Suprapubic skin (tissue), 4 donors: ENCODE results near the gene RNF223. TPM values are rescaled to one million over a fixed set of nuclear protein-coding genes. Genes with fewer than 3 reads are reported as not detected.
A peak's percentile ranks its signal among the peaks of the same experiment; 100 is the strongest.

Source experiments
- DNase-seq, 2 donors: peaks; one replicate each; pipeline ENCODE4 v3.0.0-alpha.2; 2019; ENCODE audit warnings: low spot score in 2 of 2
- H3K27ac ChIP-seq: fragments of 200-600 bp; sonication (generic); one replicate; pipeline ENCODE4 v1.5.1; 2019
- H3K27me3 ChIP-seq: fragments of 200-600 bp; sonication (generic); one replicate; pipeline ENCODE4 v1.5.1; 2019
- H3K36me3 ChIP-seq: fragments of 200-600 bp; sonication (generic); one replicate; pipeline ENCODE4 v1.5.1; 2019
- H3K4me1 ChIP-seq: fragments of 200-600 bp; sonication (generic); one replicate; pipeline ENCODE4 v1.5.1; 2019
- H3K4me3 ChIP-seq: fragments of 200-600 bp; sonication (generic); one replicate; pipeline ENCODE4 v1.5.1; 2019; ENCODE audit warnings: mild to moderate bottlenecking
- H3K9me3 ChIP-seq: fragments of 200-600 bp; sonication (generic); one replicate; pipeline ENCODE4 v1.5.1; 2019
- CTCF ChIP-seq, 2 donors: fragments of 200-600 bp in 1 of 2; fragments of 450-650 bp in 1 of 2; sonication (generic) in 1 of 2; IDR thresholded peaks; one replicate each; pipeline ENCODE4 v1.5.1; 2016 to 2019; ENCODE audit warnings: antibody characterized with exemption in 2 of 2, mild to moderate bottlenecking in 1 of 2, moderate library complexity in 1 of 2
- EP300 ChIP-seq: sonication (generic); formaldehyde crosslinking; IDR thresholded peaks from one replicate; pipeline ENCODE4 v1.6.1; 2017; ENCODE audit warnings: antibody characterized with exemption
- POLR2A ChIP-seq, 2 donors: fragments of 450-650 bp; IDR thresholded peaks; one replicate each; pipeline ENCODE4 v1.6.1; 2017; ENCODE audit warnings: antibody characterized with exemption in 2 of 2, mild to moderate bottlenecking in 2 of 2, moderate library complexity in 2 of 2
- POLR2AphosphoS5 ChIP-seq, 3 donors: sonication (generic); formaldehyde crosslinking; IDR thresholded peaks; one replicate each; pipeline ENCODE4 v1.6.1; 2017; ENCODE audit warnings: antibody characterized with exemption in 3 of 3
- WGBS: methylation state at CpG from one replicate; pipeline ENCODE4 v1.1.5; 2018; 5-methylcytosine and 5-hydroxymethylcytosine counted together
- total RNA-seq, 4 donors: library from RNA; depleted of rRNA; stranded (reverse); fragments of >200 nt; gene quantifications; one replicate each; pipeline ENCODE4 v1.1.0, GENCODE V29; 2016

Gene RNF223
- total RNA-seq, 4 donors from 2014 or later: 1.8 to 4.9 (median 4.8) TPM

DNA sequence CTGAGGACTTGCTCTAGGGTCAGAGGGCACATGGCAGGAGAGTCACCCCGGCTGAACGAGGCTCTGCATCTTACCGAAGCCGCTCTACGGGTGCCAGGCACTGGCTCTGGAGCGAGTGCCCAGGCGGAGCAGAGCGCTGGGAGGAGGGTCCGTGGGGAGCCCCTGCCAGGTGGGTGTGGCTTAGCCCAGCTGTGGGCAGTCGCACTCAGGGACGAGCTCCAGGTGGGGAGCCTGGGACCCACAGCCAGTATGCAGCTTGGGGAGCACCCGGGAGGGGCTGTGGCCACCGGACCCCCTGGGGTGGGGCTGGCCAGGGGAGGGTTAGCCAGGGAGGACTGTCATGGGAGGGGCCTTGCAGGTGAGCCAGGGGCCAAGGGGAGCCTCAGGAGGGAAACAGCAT, 50.4 kb downstream of the RNF223 start:
- Histone ChIP-seq H3K4me1 (peaks cover 68% of the 10 kb centered on the region), H3K9me3 (no peaks in the 10 kb centered on the region), H3K36me3 (no peaks in the 10 kb centered on the region), H3K27ac (no peak overlapping the region), H3K27me3 (no peaks in the 10 kb centered on the region), H3K4me3 (no peak overlapping the region)
- DNase-seq: no peak
- 53% methylated on average over 3 of the region's 13 CpGs for WGBS
- TF ChIP-seq POLR2AphosphoS5 (IDR thresholded peaks at IDR 0.05) (no peak), POLR2A (IDR thresholded peaks at IDR 0.05) (no peak), CTCF (IDR thresholded peaks at IDR 0.05) (no peak), EP300 (no peak)

DNA sequence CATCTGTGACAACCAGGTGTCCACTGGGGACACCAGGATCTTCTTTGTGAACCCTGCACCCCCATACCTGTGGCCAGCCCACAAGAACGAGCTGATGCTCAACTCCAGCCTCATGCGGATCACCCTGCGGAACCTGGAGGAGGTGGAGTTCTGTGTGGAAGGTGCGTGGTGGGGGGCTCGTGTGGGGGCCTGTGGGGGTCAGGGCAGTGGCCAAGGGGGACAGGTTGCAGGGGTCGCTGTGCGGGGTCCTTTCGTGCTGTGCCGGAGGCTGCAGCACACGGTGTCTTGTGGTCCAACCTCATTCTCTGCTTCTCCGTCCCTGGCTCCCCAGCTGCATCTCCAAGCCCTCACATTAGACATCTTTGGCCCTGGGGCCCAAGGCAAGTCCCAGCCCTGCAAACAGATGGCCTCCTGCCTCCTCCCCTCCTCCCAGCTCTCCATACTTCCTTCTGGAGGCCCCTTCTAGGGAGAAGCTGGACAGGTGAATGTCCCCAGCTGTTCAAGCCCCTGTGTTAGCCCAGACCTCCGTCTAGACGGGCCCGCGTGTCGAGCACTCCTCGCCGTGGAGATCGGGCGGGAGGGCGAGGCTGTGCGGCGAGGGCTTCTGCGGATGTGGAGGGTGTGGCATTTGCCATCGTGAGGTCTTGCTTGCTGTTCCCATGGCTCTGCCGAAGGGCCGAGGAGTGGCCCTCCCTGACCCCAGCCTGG, 51.6 kb downstream of the RNF223 start:
- Histone ChIP-seq H3K9me3 (no peaks in the 10 kb centered on the region), H3K4me1 (peaks cover 68% of the 10 kb centered on the region), H3K36me3 (no peaks in the 10 kb centered on the region), H3K27me3 (no peaks in the 10 kb centered on the region), H3K4me3 (no peak overlapping the region), H3K27ac (no peak overlapping the region)
- TF ChIP-seq POLR2A (IDR thresholded peaks at IDR 0.05) (no peak), CTCF (IDR thresholded peaks at IDR 0.05) (no peak)
- DNase-seq: no peak
- WGBS: 79% methylated on average over 20 of the region's 27 CpGs

DNA sequence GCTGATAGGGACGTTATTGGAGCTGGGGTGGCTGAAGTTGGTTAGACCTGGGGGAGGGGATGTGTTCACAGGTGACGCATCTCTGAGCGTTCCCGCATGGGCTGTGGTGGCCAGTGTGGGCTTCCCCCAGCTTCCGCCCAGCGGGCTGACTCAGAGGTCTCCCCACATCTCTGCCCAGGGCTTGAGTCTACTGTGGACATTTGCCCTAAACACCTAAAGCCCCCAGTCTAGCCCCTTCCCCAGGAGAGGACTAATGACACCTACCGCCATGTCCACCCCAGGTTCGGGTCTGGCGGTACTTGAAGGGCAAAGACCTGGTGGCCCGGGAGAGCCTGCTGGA, 52.2 kb downstream of the RNF223 start:
- TF ChIP-seq POLR2AphosphoS5 (IDR thresholded peaks at IDR 0.05): no peak
- TF ChIP-seq EP300: no peak
- TF ChIP-seq POLR2A (IDR thresholded peaks at IDR 0.05): no peak
- TF ChIP-seq CTCF (IDR thresholded peaks at IDR 0.05): no peak
- no peak for DNase-seq
- WGBS: 100% methylated on average over 3 of the region's 10 CpGs
- Histone ChIP-seq H3K27me3 (no peaks in the 10 kb centered on the region), H3K4me3 (peak overlapping the region; percentile 75), H3K27ac (no peak overlapping the region), H3K4me1 (peaks cover 66% of the 10 kb centered on the region), H3K36me3 (no peaks in the 10 kb centered on the region), H3K9me3 (no peaks in the 10 kb centered on the region)

DNA sequence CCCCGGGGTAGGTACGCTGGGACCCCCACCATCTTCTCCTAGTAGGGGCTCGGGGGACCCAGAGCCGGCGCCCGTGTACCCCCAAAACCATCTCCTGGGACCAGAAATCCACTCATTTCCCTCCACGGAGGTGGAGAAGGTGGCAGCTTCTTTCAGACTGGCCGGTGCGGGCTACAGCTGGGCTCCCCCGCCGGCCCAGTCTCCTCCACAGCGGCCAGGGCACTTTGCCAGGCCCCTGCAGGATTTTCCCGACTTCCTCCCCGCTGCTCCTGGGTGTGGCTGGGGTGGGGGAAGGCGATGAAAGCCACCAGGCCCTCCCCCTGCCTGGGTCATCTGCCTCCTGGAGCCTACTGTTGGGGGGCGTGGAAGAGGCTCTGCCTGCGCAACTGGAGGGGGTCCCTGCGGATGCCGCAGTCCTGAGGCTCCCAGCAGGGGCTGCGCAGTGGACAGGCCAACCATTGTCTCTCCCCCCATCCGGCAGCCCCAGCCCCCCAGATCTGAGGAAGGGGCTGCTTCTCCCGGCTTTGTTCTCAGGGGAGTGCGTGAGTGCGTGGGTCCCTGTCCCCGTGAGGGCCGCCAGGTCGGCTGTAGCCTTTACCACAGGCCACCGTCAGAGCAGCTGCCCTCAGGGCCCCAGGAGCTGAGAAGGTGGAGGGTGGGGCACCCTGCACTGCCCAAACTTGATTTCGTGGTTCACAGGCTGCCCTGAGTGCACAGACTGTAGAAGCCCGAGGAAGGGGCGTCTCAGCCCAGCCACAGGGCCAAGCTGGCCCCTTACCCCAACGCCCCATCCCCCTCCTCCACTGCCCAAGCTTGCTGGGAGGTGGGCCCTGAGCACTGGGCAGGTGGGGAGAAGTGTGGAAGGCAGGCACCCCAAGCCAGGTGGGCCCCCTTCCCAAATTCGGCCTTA, 52.8 kb downstream of the RNF223 start:
- no CpG with 5 or more reads among the region's 33 CpGs for WGBS
- no peaks in the 10 kb centered on the region for H3K36me3 ChIP-seq
- H3K4me3 ChIP-seq: peak overlapping the region; percentile 75
- no peaks in the 10 kb centered on the region for H3K27me3 ChIP-seq
- no peaks in the 10 kb centered on the region for H3K9me3 ChIP-seq
- H3K4me1 ChIP-seq: peaks cover 59% of the 10 kb centered on the region
- H3K27ac ChIP-seq: no peak overlapping the region
- no peak for DNase-seq
- TF ChIP-seq CTCF (IDR thresholded peaks at IDR 0.05): no peak
- TF ChIP-seq EP300: no peak
- TF ChIP-seq POLR2AphosphoS5 (IDR thresholded peaks at IDR 0.05): no peak
- TF ChIP-seq POLR2A (IDR thresholded peaks at IDR 0.05): no peak

Other genes with a start within 250 kb of the RNF223 start
- gene SAMD11, start 150.4 kb downstream of the RNF223 start, total RNA-seq: 1 to 10 TPM in 2 of 4 donors, under 1 TPM in 1, not detected in 1; 0.85 to 2.0 (median 1.5) TPM
- gene NOC2L, start 115.0 kb downstream of the RNF223 start, total RNA-seq: 10 to 100 TPM; 45.6 to 61.9 (median 56.3) TPM
- 10 to 100 TPM in 3 of 4 donors, 1 to 10 TPM in 1; 9.7 to 38.3 (median 17.0) TPM for gene KLHL17, start 113.7 kb downstream of the RNF223 start, total RNA-seq
- gene PLEKHN1, start 107.8 kb downstream of the RNF223 start, total RNA-seq: 10 to 100 TPM; 36.1 to 69.0 (median 48.4) TPM
- gene PERM1, start 92.2 kb downstream of the RNF223 start, total RNA-seq: under 1 TPM; 0.24 to 0.93 (median 0.44) TPM
- 10 to 100 TPM; 12.7 to 34.8 (median 31.6) TPM for gene HES4, start 74.2 kb downstream of the RNF223 start, total RNA-seq
- gene ISG15, start 60.8 kb downstream of the RNF223 start, total RNA-seq: 10 to 100 TPM in 1 of 4 donors, 1 to 10 TPM in 3; 5.4 to 10.1 (median 7.9) TPM
- 10 to 100 TPM; 50.6 to 84.8 (median 71.1) TPM for gene AGRN, start 54.2 kb downstream of the RNF223 start, total RNA-seq
- gene C1orf159, start 41.8 kb upstream of the RNF223 start, total RNA-seq: 10 to 100 TPM; 12.8 to 48.4 (median 19.7) TPM
- gene TTLL10, start 99.6 kb upstream of the RNF223 start, total RNA-seq: not detected
- 10 to 100 TPM; 24.4 to 62.1 (median 33.5) TPM for gene TNFRSF18, start 132.3 kb upstream of the RNF223 start, total RNA-seq
- gene TNFRSF4, start 139.8 kb upstream of the RNF223 start, total RNA-seq: 1 to 10 TPM in 1 of 4 donors, under 1 TPM in 2, not detected in 1; 0.42 to 1.4 (median 0.72) TPM
- 10 to 100 TPM; 57.5 to 87.6 (median 73.1) TPM for gene SDF4, start 157.7 kb upstream of the RNF223 start, total RNA-seq
- 10 to 100 TPM in 3 of 4 donors, 1 to 10 TPM in 1; 9.3 to 24.4 (median 16.4) TPM for gene B3GALT6, start 157.9 kb upstream of the RNF223 start, total RNA-seq
- 10 to 100 TPM in 1 of 4 donors, 1 to 10 TPM in 3; 4.3 to 23.5 (median 7.1) TPM for gene C1QTNF12, start 172.4 kb upstream of the RNF223 start, total RNA-seq
- 10 to 100 TPM; 30.2 to 70.0 (median 60.0) TPM for gene UBE2J2, start 199.5 kb upstream of the RNF223 start, total RNA-seq
- gene SCNN1D, start 206.1 kb upstream of the RNF223 start, total RNA-seq: 1 to 10 TPM; 1.5 to 4.7 (median 2.6) TPM
- gene ACAP3, start 233.6 kb upstream of the RNF223 start, total RNA-seq: 100 to 1,000 TPM; 112 to 309 (median 148) TPM
- gene PUSL1, start 234.3 kb upstream of the RNF223 start, total RNA-seq: 10 to 100 TPM; 16.9 to 56.4 (median 36.4) TPM